Endodermal cell (in vitro differentiated cells): ENCODE measurements around the gene CLBA1. TPM values are rescaled to one million over a fixed set of nuclear protein-coding genes. Genes with fewer than 3 reads are reported as not detected.
A peak's percentile ranks its signal among the peaks of the same experiment; 100 is the strongest.
"Not testable (repeated sequence)": the region's sequence is repeated elsewhere in the genome, so short reads cannot be mapped to it uniquely, and the experiment has no call there.

Experiments
- DNase-seq: peaks from one replicate; pipeline ENCODE4 v3.0.0-alpha.2; 2017
- H3K27ac ChIP-seq: 2 replicates; pipeline ENCODE4 v1.5.1; 2013; ENCODE audit warnings: mild to moderate bottlenecking, low read depth, low read length, moderate library complexity
- H3K27me3 ChIP-seq: 2 replicates; pipeline ENCODE4 v1.6.1; 2013; ENCODE audit warnings: mild to moderate bottlenecking, low read length, moderate library complexity; ENCODE audit not compliant: insufficient read depth, control insufficient read depth, poor library complexity, severe bottlenecking
- H3K36me3 ChIP-seq: 2 replicates; pipeline ENCODE4 v1.7.0; 2013; ENCODE audit warnings: mild to moderate bottlenecking, low read length, moderate library complexity; ENCODE audit not compliant: control insufficient read depth, insufficient read depth
- H3K4me1 ChIP-seq: one replicate; pipeline ENCODE4 v1.7.0; 2013; ENCODE audit warnings: low read length; ENCODE audit not compliant: control insufficient read depth, insufficient read depth
- H3K4me3 ChIP-seq: 2 replicates; pipeline ENCODE4 v1.5.1; 2013; ENCODE audit warnings: mild to moderate bottlenecking, low read length, moderate library complexity
- H3K9ac ChIP-seq: 2 replicates; pipeline ENCODE4 v1.6.1; 2013; ENCODE audit warnings: mild to moderate bottlenecking, low read length, moderate library complexity; ENCODE audit not compliant: poor library complexity, severe bottlenecking; ENCODE audit errors: extremely low read depth
- H3K9me3 ChIP-seq: 2 replicates; pipeline ENCODE4 v1.6.1; 2013; ENCODE audit warnings: mild to moderate bottlenecking, low read length, moderate library complexity; ENCODE audit not compliant: control insufficient read depth
- H3K27ac Mint-ChIP-seq: 2 replicates; pipeline ENCODE4 v1.8.0; 2020; ENCODE audit warnings: mixed read lengths
- H3K27me3 Mint-ChIP-seq: 2 replicates; pipeline ENCODE4 v1.8.0; 2021; ENCODE audit warnings: mild to moderate bottlenecking, mixed read lengths; ENCODE audit not compliant: insufficient read depth
- H3K36me3 Mint-ChIP-seq: 2 replicates; pipeline ENCODE4 v1.8.0; 2020; ENCODE audit warnings: low read depth, mixed read lengths
- H3K4me1 Mint-ChIP-seq: 2 replicates; pipeline ENCODE4 v1.8.0; 2020; ENCODE audit warnings: mixed read lengths
- H3K4me3 Mint-ChIP-seq: 2 replicates; pipeline ENCODE4 v1.8.0; 2020; ENCODE audit warnings: mild to moderate bottlenecking, moderate library complexity, mixed read lengths
- H3K9me3 Mint-ChIP-seq: 2 replicates; pipeline ENCODE4 v1.8.0; 2020; ENCODE audit warnings: mild to moderate bottlenecking, mixed read lengths
- WGBS, 2 experiments: methylation state at CpG; one replicate each; pipeline versions ENCODE4 v1.1.5 to v1.1.7; 2013; ENCODE audit warnings: missing lambda C conversion rate in 2 of 2, mixed read lengths in 1 of 2; ENCODE audit not compliant: insufficient coverage in 1 of 2, insufficient read length in 1 of 2; 5-methylcytosine and 5-hydroxymethylcytosine counted together
- total RNA-seq, 2 donors: library from RNA; stranded (reverse); fragmentation: NEBNext Ultra II Directional in 1 of 2; extraction: Animal tissue kit (Norgen Biotek cat#: 25700) in 1 of 2; gene quantifications; 2 replicates in 1 of 2; 3 replicates in 1 of 2; pipeline ENCODE4 v1.2.1, GENCODE V29; 2021
- TF ChIP-seq, protein P1 (sequence below): fragments of 200-600 bp; sonication (generic); conservative IDR thresholded peaks from 2 replicates; pipeline ENCODE4 v1.5.0; 2021; ENCODE audit warnings: antibody characterized with exemption, mild to moderate bottlenecking

The CLBA1 gene
- total RNA-seq, 2 donors from 2014 or later, result 11.2 to 12.5 TPM

DNA sequence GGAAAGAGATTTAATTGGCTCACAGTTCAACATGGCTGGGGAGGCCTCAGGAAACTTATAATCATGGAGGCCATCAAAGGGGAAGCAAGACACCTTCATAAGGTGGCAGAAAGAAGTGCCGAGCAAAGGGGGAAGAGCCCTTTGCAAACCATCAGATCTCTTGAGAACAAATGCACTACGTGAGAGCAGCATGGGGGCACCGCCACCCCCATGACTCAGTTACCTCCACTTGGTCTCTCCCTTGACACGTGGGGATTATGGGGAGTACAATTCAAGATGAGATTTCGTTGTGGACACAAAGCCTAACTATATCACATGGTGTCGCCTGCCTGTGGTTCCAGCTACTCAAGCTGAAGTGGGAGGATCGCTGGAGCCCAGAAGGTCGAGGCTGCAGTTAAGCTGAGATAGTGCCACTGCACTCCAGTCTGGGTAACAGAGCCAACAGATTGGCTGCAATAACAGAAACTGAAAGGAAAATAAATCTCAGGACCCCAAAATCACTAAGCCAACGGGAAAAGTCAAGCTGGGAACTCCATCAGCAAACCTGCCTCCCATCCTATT lies 45.3 kb downstream of the CLBA1 start:
- no peak overlapping the region for H3K4me3 ChIP-seq
- no peak for DNase-seq
- Mint-ChIP-seq H3K9me3 (no peaks in the 10 kb centered on the region), H3K4me1 (peaks cover 11% of the 10 kb centered on the region), H3K36me3 (no peaks in the 10 kb centered on the region), H3K4me3 (no peak overlapping the region), H3K27ac (no peak overlapping the region), H3K27me3 (peaks cover 56% of the 10 kb centered on the region)
- H3K36me3 ChIP-seq, result no peaks in the 10 kb centered on the region
- no peak overlapping the region for H3K27ac ChIP-seq
- no peak overlapping the region for H3K9ac ChIP-seq
- 85 to 87% methylated on average over 8 to 9 of the region's 9 CpGs for WGBS, 2 experiments
- H3K4me1 ChIP-seq, result no peaks in the 10 kb centered on the region
- TF ChIP-seq, protein P1, sequence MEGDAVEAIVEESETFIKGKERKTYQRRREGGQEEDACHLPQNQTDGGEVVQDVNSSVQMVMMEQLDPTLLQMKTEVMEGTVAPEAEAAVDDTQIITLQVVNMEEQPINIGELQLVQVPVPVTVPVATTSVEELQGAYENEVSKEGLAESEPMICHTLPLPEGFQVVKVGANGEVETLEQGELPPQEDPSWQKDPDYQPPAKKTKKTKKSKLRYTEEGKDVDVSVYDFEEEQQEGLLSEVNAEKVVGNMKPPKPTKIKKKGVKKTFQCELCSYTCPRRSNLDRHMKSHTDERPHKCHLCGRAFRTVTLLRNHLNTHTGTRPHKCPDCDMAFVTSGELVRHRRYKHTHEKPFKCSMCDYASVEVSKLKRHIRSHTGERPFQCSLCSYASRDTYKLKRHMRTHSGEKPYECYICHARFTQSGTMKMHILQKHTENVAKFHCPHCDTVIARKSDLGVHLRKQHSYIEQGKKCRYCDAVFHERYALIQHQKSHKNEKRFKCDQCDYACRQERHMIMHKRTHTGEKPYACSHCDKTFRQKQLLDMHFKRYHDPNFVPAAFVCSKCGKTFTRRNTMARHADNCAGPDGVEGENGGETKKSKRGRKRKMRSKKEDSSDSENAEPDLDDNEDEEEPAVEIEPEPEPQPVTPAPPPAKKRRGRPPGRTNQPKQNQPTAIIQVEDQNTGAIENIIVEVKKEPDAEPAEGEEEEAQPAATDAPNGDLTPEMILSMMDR, result no peak
- no peaks in the 10 kb centered on the region for H3K9me3 ChIP-seq
- H3K27me3 ChIP-seq, result peaks cover 26% of the 10 kb centered on the region

DNA sequence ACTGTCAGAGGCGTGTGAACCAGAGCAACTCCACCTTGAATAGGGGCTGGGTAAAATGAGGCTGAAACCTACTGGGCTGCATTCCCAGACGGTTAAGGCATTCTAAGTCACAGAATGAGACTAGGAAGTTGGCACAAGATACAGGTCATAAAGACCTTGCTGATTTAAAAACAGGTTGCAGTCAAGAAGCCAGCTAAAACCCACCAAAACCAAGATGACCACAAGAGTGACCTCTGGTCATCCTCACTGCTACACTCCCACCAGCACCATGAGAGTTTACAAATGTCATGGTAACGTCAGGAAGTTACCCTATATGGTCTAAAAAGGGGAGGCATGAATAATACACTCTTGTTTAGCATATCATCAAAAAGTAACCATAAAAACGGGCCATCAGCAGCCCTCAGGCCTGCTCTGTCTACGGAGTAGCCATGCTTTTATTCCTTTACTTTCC lies 46.9 kb downstream of the CLBA1 start:
- H3K9me3 ChIP-seq, H3K9ac ChIP-seq, H3K9me3 Mint-ChIP-seq, DNase-seq, H3K4me1 ChIP-seq, H3K27ac ChIP-seq, H3K27ac Mint-ChIP-seq, H3K4me3 Mint-ChIP-seq, H3K36me3 Mint-ChIP-seq, H3K36me3 ChIP-seq: not testable (repeated sequence)
- Histone ChIP-seq H3K27me3 (peaks cover 26% of the 10 kb centered on the region), H3K4me3 (peak overlapping the region; percentile 75)
- H3K27me3 Mint-ChIP-seq, result peaks cover 50% of the 10 kb centered on the region
- 87 to 88% methylated on average over 4 to 5 of the region's 5 CpGs for WGBS, 2 experiments
- H3K4me1 Mint-ChIP-seq, result peaks cover 11% of the 10 kb centered on the region

DNA sequence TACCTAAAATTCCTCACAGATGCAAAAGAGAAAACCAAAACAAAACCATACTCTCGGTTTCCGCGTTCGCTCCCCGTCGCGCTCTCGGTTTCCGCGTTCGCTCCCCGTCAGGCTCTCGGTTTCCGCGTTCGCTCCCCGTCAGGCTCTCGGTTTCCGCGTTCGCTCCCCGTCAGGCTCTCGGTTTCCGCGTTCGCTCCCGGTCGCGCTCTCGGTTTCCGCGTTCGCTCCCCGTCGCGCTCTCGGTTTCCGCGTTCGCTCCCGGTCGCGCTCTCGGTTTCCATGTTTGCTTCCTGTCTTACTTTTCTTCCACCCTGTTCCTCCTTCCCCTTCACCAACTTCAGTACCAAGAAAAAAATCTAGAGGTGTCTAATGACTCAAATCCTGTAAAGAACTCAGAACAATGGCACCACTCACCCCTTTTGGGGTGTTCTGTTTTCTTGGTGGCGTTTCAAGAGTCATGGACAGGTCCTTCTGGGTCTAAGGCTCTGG lies 47.9 kb downstream of the CLBA1 start:
- H3K27ac ChIP-seq, H3K36me3 ChIP-seq, H3K27ac Mint-ChIP-seq, H3K9me3 ChIP-seq, H3K9me3 Mint-ChIP-seq, H3K4me1 ChIP-seq, DNase-seq, H3K36me3 Mint-ChIP-seq, H3K9ac ChIP-seq: not testable (repeated sequence)
- H3K4me3 Mint-ChIP-seq, result peak overlapping the region; percentile 54
- H3K4me3 ChIP-seq, result peak overlapping the region; percentile 75
- peaks cover 11% of the 10 kb centered on the region for H3K4me1 Mint-ChIP-seq
- H3K27me3 Mint-ChIP-seq, result peaks cover 40% of the 10 kb centered on the region
- peaks cover 26% of the 10 kb centered on the region for H3K27me3 ChIP-seq
- 39 to 79% methylated on average over 33 to 45 of the region's 45 CpGs for WGBS, 2 experiments

DNA sequence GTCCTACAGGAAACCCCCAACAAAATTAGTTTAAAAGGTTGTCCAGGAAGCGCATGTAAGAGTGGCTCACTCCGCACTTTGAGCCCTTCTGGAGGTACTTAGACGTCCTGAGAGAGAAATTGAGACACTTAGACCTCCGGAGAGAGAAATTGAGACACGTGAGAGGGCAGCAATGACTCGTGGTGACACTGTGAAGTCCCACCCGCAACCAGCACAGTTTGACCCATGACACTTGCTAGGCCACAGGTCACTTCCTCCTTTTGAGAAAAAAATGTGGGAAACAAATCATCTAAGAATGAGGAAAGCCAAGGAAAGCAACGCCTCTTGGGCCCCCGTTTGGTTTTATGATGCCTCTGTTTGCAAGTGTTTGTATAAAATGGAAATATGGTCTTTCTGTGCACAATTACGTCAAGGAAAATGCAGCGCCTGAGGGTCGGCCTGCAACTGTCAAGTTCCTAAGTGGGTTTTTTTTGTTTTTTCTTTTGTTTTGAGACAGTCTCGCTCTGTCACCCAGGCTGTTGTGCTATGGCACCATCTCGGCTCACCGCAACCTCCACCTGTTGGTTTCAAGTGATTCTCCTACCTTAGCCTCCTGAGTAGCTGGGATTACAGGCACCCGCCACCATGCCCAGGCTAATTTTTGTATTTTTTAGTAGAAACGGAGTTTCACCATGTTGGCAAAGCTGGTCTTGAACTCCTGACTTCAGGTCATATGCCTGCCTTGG lies 48.9 kb downstream of the CLBA1 start:
- H3K9ac ChIP-seq, result no peak overlapping the region
- H3K27me3 Mint-ChIP-seq, result peaks cover 35% of the 10 kb centered on the region

DNA sequence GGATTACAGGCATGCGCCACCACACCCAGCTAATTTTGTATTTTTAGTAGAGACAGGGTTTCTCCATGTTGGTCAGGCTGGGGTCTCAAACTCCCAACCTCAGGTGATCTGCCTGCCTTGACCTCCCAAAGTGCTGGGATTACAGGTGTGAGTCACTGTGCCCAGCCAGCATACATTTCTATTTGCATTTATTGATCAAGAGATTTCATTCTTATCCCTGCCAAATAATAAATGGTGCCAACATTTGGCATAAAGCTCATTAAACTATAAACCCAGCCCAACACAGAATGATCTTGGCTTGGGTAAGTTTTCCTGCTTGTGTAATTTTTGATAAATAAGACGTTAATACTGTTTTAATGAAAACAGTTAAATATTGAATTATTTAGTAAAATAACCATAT lies 50.0 kb downstream of the CLBA1 start:
- H3K4me3 ChIP-seq, H3K4me3 Mint-ChIP-seq, H3K4me1 ChIP-seq, DNase-seq, H3K9ac ChIP-seq, H3K36me3 ChIP-seq, H3K27ac ChIP-seq, H3K36me3 Mint-ChIP-seq, H3K9me3 ChIP-seq, H3K9me3 Mint-ChIP-seq, H3K27ac Mint-ChIP-seq: not testable (repeated sequence)
- Mint-ChIP-seq H3K27me3 (peaks cover 35% of the 10 kb centered on the region), H3K4me1 (peaks cover 17% of the 10 kb centered on the region)
- 88 to 90% methylated on average over 1 of the region's 2 CpGs for WGBS, 2 experiments
- H3K27me3 ChIP-seq, result peaks cover 26% of the 10 kb centered on the region

More for the DNA sequence above, 48.9 kb downstream of the CLBA1 start:
- Mint-ChIP-seq H3K4me3 (peak overlapping the region; percentile 54), H3K27ac (no peak overlapping the region), H3K36me3 (no peaks in the 10 kb centered on the region), H3K9me3 (no peaks in the 10 kb centered on the region), H3K4me1 (peaks cover 16% of the 10 kb centered on the region)
- TF ChIP-seq, protein P1, result no peak
- H3K27ac ChIP-seq, result no peak overlapping the region
- no peaks in the 10 kb centered on the region for H3K9me3 ChIP-seq
- H3K36me3 ChIP-seq, result no peaks in the 10 kb centered on the region
- no peak for DNase-seq
- no peak overlapping the region for H3K4me3 ChIP-seq
- no peaks in the 10 kb centered on the region for H3K4me1 ChIP-seq
- 88 to 91% methylated on average over 16 to 17 of the region's 17 CpGs for WGBS, 2 experiments
- H3K27me3 ChIP-seq, result peaks cover 26% of the 10 kb centered on the region
